ENCODE data around the gene CIAO2B. TPM values are rescaled to one million over a fixed set of nuclear protein-coding genes. Genes with fewer than 3 reads are reported as not detected.

The CIAO2B gene
- total RNA-seq, 4 donors from 2014 or later = 83.1 to 101 (median 95.5) TPM

- Histone ChIP-seq H3K9me3 (no peaks in the 10 kb centered on the region), H3K36me3 (no peaks in the 10 kb centered on the region), H3K27ac (replicated peaks in 1 of 4) (no peak overlapping the region), H3K27me3 (peaks cover 0 to 21% (median 0%) of the 10 kb centered on the region in 4 donors), H3K4me1 (peaks cover 0 to 3% (median under 1%) of the 10 kb centered on the region in 4 donors), H3K4me3 (no peak overlapping the region)
- intact Hi-C loops (cut with DNase I) = no loop called here
- TF ChIP-seq CTCF (IDR thresholded peaks at IDR 0.05) (peak; percentile 74 to 82 (median 80)), POLR2AphosphoS5 (IDR thresholded peaks at IDR 0.05) (peak in 1 of 2 donors; percentile 20), POLR2A (IDR thresholded peaks at IDR 0.05; ENCODE audit: low read depth) (no peak), EP300 (IDR thresholded peaks at IDR 0.05) (no peak)
- 26% methylated on average over 8 of the region's 8 CpGs for WGBS
- DNase-seq (ENCODE audit: extremely low spot score) = no peak
These were observed 20.0 kb upstream of the CIAO2B start for GRCh38 chr16:66954097-66954659.

- H3K27ac ChIP-seq (replicated peaks in 1 of 4) = no peak overlapping the region
- H3K9me3 ChIP-seq = no peaks in the 10 kb centered on the region
- no peaks in the 10 kb centered on the region for H3K36me3 ChIP-seq
- WGBS = 82% methylated on average over 9 of the region's 10 CpGs
- intact Hi-C loops (cut with DNase I) = no loop called here
- DNase-seq (ENCODE audit: extremely low spot score) = no peak
- H3K27me3 ChIP-seq = peaks cover 0 to 26% (median 0%) of the 10 kb centered on the region in 4 donors
- no peak overlapping the region for H3K4me3 ChIP-seq
- peaks cover 6 to 9% (median 7%) of the 10 kb centered on the region in 4 donors for H3K4me1 ChIP-seq
- no peak for TF ChIP-seq POLR2A (IDR thresholded peaks at IDR 0.05; ENCODE audit: low read depth)
- TF ChIP-seq CTCF (IDR thresholded peaks at IDR 0.05) = no peak
- no peak for TF ChIP-seq EP300 (IDR thresholded peaks at IDR 0.05)
- TF ChIP-seq POLR2AphosphoS5 (IDR thresholded peaks at IDR 0.05) = no peak
These were observed 19.4 kb upstream of the CIAO2B start for GRCh38 chr16:66953462-66954096.

DNA sequence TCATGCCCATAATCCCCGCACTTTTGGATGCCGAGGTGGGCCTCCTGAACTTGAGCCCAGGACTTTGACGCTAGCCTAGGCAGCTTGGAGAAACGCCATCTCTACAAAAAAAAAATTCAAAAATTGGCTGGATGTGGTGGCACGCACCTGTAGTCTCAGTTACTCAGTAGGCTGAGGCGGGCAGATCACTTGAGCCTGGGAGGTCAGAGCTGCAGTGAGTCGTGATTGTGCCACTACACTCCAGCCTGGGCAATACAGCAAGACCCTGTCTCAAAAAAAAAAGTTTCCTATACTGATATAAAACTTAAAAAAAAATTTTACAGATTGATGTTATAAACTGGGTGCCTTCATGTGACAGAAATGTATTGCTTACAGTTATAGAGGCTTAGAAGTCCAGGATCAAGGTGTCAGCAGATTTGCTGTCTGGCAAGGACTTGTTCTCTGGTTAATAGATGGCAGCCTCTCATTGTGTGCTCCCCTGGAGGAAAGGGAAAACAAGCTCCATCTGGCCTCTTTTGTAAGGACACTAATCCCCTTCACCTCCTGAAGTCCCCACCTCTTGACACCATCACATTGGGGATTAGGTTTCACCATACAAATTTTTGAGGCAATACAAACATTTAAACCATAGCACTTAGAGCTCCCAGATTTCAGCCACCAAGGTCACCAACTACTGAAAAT is 18.4 kb upstream of the CIAO2B start:
- Histone ChIP-seq H3K4me1 (peaks cover 13 to 16% (median 14%) of the 10 kb centered on the region in 4 donors), H3K4me3 (no peak overlapping the region), H3K27me3 (peaks cover 0 to 26% (median 0%) of the 10 kb centered on the region in 4 donors), H3K9me3 (no peaks in the 10 kb centered on the region), H3K36me3 (no peaks in the 10 kb centered on the region), H3K27ac (replicated peaks in 1 of 4) (no peak overlapping the region)
- no peak for TF ChIP-seq CTCF (IDR thresholded peaks at IDR 0.05)
- no peak for TF ChIP-seq EP300 (IDR thresholded peaks at IDR 0.05)
- no peak for TF ChIP-seq POLR2AphosphoS5 (IDR thresholded peaks at IDR 0.05)
- TF ChIP-seq POLR2A (IDR thresholded peaks at IDR 0.05; ENCODE audit: low read depth) = no peak
- 81% methylated on average over 7 of the region's 7 CpGs for WGBS
- intact Hi-C loops (cut with DNase I) = no loop called here
- no peak for DNase-seq (ENCODE audit: extremely low spot score)

GRCh38 chr16:66950971-66951790 is 17.0 kb upstream of the CIAO2B start:
- Histone ChIP-seq H3K9me3 (no peaks in the 10 kb centered on the region), H3K4me1 (peaks cover 16 to 25% (median 22%) of the 10 kb centered on the region in 4 donors), H3K36me3 (no peaks in the 10 kb centered on the region), H3K4me3 (no peak overlapping the region), H3K27me3 (peaks cover 0 to 26% (median 0%) of the 10 kb centered on the region in 4 donors), H3K27ac (replicated peaks in 1 of 4) (no peak overlapping the region)
- intact Hi-C loops (cut with DNase I) = no loop called here
- DNase-seq (ENCODE audit: extremely low spot score) = no peak
- no peak for TF ChIP-seq EP300 (IDR thresholded peaks at IDR 0.05)
- no peak for TF ChIP-seq POLR2AphosphoS5 (IDR thresholded peaks at IDR 0.05)
- TF ChIP-seq CTCF (IDR thresholded peaks at IDR 0.05) = no peak
- TF ChIP-seq POLR2A (IDR thresholded peaks at IDR 0.05; ENCODE audit: low read depth) = no peak
- 76% methylated on average over 4 of the region's 4 CpGs for WGBS

Measured in esophagus muscularis mucosa (tissue), 4 donors.